Amygdala (tissue), 56 donors: ENCODE data around the gene IGFBP7.

Source experiments
- DNase-seq, 56 donors: peaks; one replicate each; lab custom pipeline; 2025; lab: John Stamatoyannopoulos, UW

Gene IGFBP7

GRCh38 chr4:57098941-57099340, 11.2 kb downstream of the IGFBP7 start:
- no peak for DNase-seq

- no peak for DNase-seq
Observed at GRCh38 chr4:57098415-57098814, 11.8 kb downstream of the IGFBP7 start.

- no peak for DNase-seq
Observed at GRCh38 chr4:57097711-57098110, 12.5 kb downstream of the IGFBP7 start.

- no peak for DNase-seq
Observed at GRCh38 chr4:57095956-57096355, 14.2 kb downstream of the IGFBP7 start.

DNA sequence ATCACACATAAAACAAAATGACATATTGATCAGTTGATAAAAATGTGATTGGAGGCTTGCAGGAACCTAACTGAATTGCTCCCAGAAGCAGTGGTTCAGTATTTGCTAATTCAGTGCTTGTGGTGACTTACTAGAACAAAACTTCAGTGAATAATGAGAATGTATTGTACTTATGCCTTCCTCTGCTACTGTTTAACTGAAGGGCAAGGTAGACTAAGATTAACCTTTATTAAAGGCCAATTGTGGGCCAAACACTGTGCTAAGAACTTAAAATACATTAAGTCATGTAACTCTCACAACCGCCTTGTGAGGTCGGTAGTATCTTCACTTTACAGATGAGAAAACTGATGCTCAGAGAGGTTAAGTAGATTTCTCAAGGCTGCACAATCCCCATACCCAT, 14.9 kb downstream of the IGFBP7 start:
- no peak for DNase-seq

GRCh38 chr4:57094832-57095223, 15.4 kb downstream of the IGFBP7 start:
- no peak for DNase-seq

DNA sequence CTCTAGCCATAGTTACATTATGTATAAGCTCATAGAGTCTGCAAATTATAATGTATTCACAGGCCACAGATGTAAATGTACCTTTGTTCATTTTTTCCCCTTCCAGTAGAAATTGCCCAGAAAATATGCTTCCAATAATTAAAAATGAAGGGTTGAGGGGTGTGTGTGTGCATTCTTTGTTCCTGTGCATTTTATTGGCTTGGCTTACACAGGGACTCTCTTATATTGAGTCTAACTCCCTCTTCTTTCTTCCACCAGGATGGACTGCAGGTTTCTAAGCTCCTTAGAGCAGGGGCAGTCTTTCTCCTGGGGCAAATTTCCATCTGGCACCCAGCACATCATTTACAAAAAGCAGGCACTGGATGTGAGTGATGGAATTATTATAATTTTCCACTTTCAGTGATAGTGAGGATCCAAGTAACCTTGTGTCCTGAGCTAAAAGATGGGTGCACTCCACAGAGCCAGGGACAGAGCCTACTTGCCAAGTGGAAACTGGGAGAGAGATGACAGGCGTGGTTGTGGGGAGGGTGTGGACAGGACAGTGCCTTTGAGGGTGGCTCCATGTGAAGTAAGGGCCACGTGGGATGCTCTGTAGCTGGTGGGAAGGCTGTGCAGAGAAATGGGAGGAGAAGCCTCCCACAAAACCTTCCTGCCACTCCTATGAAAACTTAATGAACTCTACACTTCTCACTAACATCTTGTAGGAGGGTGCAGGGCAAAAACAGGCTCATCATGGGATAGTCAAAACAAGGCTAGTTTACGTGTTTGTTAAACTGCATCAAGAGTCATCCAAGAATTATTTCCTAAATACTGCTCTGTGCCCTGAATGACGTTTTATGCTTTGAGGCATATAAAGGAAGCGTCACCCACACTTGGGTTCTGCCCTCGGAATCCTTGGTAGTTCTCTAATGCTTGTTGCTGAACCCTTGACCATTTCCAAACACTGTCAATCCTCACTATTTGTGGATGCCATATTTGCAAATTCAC, 16.0 kb downstream of the IGFBP7 start:
- DNase-seq = no peak

- DNase-seq = no peak
Observed at GRCh38 chr4:57091657-57092162, 18.5 kb downstream of the IGFBP7 start.

- DNase-seq = no peak
Observed at GRCh38 chr4:57090079-57090478, 20.1 kb downstream of the IGFBP7 start.

DNA sequence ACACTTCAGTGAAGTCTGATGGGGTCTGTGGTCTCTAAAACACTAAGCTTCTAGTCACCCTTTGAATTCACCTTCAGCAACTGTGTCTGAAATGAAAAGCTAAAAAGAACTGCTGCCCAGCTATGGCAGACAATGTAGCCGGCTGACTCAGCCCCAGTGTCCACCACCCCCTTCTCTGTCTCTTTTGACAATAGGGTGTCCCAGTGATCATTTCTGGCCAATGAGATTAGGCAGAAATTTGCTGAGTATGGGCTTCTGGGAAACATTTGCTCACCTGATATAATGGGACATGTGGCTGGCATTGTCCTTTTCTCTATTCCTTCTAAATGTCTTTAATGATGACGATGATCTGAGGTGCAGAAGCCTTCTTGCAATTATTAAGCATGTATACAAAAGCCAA, 20.6 kb downstream of the IGFBP7 start:
- DNase-seq = no peak

- no peak for DNase-seq
Observed at GRCh38 chr4:57086031-57086723, 24.0 kb downstream of the IGFBP7 start.

- no peak for DNase-seq
Observed at GRCh38 chr4:57085278-57085677, 24.9 kb downstream of the IGFBP7 start.

- no peak for DNase-seq
Observed at GRCh38 chr4:57084360-57084759, 25.8 kb downstream of the IGFBP7 start.

DNA sequence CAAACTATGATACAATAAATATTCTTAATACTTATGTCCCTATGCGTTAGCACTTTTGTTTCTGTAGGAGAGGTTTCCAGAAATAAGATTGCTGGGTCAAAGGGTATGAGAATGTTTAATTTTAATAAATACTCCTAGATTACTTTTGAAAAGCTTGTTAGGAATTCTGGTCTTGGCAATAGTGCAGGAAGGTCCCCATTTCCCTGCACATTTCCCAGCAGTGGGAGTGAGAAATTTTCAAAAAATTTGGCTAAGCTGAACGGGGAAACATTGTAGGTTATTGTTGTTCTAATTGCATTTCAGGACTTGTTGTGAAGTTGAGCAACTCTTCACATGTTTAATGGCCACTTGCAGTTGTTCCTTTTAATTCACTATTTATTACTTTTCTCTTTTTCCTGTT, 27.1 kb downstream of the IGFBP7 start:
- DNase-seq = peak in 1 of 56 donors; percentile 4

DNA sequence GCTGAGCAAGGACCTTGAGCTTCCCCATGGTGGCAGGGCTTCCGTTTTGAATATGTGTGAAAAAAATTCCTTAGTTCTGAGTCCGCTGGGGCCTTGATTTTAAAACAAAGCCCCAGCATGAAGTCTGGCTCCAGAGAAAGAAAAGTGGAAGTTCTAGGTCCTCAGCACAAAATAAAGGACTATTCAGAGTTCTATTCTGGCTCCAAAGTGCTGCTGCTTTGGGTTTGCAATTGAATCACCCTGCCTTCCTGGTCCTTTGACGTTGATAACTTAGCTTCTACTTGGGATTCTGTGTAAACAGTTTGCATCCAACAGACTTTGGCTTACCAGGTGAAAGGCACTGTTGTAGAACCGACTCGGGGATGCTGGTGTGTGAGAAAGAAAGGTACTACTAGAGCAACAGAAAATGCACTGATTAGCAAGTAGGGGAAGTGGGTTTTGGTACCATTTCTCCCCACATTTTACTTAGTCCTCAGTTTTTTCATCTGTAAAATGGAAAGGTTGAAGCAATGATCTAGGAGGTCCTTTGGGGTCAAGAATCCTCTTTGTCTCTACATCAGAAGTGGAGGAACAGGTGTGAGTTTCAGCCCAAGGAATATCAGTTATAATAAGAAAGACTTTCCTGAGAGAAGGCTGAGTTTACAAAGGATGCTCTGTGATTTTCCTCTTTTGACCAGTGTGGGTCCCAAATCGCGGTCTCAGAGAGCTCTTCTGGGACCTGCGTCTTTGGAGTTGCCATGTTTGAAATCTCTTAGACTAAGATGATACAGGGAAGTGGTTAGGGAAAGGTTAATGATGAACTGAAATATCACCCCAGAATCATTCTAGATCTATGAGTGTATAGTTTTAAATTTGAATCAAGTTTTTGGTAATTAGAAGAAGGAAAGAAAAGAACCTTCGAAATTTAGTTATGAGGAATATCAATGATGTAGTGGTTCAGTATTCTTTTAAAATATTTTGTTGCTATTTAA, 28.2 kb downstream of the IGFBP7 start:
- DNase-seq = no peak

DNA sequence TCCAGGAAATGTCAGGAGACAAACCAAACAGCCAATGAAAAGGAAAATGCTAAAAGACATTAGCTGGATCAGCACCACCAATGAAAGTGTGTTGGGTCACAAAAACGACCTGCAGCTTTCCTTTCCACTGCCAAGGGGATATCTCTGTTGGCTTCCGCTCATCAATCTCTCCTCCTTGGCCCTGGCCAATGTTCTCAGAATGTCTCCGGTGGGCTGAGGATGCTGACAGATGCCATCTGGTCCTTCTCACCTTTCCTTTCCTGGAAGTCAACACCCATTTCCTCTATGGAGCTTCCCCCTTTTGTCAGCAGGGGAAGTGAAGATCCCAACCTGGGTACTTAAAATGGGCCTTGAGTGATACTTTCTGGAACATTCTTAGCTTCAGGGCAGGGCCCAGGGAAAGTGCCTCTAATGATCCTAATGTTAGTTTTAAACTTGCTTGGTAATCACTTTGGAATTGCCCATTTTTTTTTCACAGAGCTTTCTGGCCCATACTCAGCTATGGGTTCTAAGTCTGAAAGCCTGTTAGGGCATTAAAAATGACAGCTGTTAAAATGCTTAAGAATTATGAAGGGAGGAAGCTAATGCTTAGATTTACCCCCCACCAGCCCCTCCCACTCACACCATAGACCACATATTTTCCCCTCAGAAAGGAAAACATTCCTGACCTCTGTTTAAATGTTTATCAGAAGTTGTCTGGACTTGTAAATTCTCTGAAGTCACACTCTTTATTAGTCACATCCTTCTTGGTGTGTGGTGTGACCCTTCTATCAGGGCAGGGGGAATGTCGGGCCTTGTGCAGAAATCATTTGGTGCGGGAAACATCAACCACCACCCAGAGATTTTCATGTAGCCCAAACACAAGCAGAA, 29.2 kb downstream of the IGFBP7 start:
- DNase-seq = no peak

GRCh38 chr4:57078685-57079521, 31.3 kb downstream of the IGFBP7 start:
- peak in 2 of 56 donors; percentile 9 to 12 for DNase-seq

- no peak for DNase-seq
Observed at GRCh38 chr4:57077550-57078343, 32.4 kb downstream of the IGFBP7 start.
